Hematopoietic multipotent progenitor cell treated with erythropoietin and hydrocortisone succinate and interleukin-3 and kit ligand, for 15 days (in vitro differentiated cells): ENCODE measurements around the gene TAF1C.
"Not testable (repeated sequence)": the region's sequence is repeated elsewhere in the genome, so short reads cannot be mapped to it uniquely, and the experiment has no call there.

Experiments used
- DNase-seq: peaks from one replicate; pipeline ENCODE4 v3.0.0-alpha.2; 2015; ENCODE audit warnings: low spot score

TAF1C gene

DNA sequence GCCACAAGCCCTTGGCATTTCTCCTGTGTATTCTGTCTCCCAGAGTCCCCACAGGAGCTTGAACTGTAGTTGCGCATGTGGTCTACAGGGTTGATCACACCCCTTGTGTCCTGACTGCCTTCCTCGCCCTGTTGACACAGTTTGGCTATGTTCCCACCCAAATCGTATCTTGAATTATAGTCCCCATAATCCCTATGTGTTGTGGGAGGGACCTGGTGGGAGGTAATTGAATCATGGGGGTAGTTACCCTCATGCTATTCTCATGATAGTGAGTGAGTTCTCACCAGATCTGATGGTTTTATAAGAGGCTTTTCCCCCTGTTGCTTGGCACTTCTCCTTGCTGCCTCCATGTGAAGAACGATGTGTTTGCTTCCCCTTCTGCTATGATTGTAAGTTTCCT is 25.3 kb upstream of the TAF1C start:
- no peak for DNase-seq

GRCh38 chr16:84209989-84210388 is 23.1 kb upstream of the TAF1C start:
- no peak for DNase-seq

- DNase-seq = no peak
Measured at GRCh38 chr16:84207879-84208278, 21.0 kb upstream of the TAF1C start.

- no peak for DNase-seq
Measured at GRCh38 chr16:84207251-84207650, 20.4 kb upstream of the TAF1C start.

DNA sequence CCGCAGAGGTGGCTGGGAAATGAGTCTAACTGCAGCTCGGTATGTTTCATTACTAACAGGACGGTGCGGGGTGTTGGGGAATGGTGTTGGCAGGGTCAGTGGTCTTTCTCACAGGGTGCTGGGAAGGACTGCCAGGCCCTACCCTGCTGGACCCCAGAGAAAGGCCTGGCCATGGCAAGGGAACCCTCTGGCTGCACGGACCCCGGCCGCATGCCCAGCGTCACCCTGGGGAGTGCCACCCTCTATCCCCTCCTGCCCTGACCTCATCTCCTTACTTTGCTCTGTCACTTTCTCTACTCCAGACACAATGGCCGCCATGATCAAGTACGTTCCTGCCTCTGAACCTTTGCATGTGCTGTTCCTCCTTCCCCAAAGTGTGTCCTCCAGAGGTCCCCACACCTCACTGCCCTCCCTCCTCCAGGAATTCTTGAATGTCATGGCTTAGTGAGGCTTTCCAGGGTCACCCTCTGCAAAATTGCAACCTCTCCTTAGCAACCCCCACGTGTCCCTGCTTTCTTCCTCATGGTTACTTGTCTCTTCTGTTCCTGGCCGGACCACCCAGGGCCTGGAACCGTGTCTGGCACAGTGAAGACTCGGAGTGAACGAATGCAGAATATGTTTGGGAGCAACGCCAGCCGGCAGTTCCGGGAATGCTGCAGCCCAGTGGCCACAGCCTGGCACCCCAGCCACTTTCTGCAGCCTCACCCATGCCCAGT is 19.3 kb upstream of the TAF1C start:
- no peak for DNase-seq

DNA sequence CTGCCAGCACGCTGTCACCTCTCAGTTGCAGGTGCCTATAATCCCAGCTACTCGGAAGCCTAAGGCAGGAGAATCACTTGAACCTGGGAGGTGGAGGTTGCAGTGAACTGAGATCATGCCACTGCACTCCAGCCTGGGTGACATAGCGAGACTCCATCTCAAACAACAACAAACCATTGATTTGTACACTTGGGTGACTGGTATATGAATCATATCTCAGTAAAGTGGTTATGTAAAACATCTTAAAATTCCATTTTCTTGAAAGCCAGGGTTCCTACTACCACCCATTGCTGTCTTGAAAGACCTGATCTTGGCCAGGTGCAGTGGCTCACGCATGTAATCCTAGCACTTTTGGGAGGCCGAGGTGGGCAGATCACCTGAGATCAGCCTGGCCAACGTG is 18.3 kb upstream of the TAF1C start:
- not testable (repeated sequence) for DNase-seq

GRCh38 chr16:84204551-84204950 is 17.7 kb upstream of the TAF1C start:
- DNase-seq = not testable (repeated sequence)

- DNase-seq = no peak
Measured at GRCh38 chr16:84199861-84200260, 13.0 kb upstream of the TAF1C start.

DNA sequence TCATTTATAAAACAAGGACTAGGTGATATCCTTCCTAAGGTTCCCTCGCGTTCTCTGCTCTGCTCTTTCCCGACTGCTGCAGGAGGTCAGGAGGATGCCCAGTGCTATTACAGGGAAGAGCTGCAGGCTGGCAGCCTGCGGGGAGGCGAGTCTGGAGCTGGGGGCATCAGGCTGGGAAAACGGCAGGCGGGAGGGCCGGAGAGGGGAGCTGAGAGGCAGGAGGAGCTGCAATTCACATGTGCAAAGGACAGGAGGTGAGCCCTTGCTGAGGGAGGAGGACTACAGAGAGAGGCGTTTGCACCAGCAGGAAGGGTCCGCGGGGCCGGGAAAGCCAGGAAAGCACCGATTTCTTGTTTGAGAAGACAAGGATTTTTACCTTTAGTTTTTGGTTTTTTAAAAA is 12.2 kb upstream of the TAF1C start:
- DNase-seq = no peak

DNA sequence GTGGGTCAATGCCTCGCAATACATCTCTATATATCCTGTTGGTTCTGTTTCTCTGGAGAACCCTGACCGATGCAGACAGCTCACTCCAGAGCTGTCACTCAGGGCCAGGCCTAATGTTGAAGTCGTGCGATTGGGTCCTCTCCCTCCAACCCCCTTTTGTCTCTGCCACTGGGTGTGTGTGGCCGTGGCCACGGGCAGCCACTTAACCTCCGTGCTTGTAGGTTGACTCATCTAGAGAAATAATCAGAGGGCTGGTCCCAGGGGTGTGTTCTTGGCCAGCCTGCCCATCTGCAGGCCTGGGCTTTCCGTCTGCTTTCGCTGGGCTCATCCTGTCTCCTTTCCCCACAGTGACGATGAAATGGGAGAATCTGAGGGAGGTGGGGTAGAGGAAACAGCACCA is 11.5 kb upstream of the TAF1C start:
- DNase-seq = no peak

- DNase-seq = no peak
Measured at GRCh38 chr16:84197466-84198128, 10.7 kb upstream of the TAF1C start.

DNA sequence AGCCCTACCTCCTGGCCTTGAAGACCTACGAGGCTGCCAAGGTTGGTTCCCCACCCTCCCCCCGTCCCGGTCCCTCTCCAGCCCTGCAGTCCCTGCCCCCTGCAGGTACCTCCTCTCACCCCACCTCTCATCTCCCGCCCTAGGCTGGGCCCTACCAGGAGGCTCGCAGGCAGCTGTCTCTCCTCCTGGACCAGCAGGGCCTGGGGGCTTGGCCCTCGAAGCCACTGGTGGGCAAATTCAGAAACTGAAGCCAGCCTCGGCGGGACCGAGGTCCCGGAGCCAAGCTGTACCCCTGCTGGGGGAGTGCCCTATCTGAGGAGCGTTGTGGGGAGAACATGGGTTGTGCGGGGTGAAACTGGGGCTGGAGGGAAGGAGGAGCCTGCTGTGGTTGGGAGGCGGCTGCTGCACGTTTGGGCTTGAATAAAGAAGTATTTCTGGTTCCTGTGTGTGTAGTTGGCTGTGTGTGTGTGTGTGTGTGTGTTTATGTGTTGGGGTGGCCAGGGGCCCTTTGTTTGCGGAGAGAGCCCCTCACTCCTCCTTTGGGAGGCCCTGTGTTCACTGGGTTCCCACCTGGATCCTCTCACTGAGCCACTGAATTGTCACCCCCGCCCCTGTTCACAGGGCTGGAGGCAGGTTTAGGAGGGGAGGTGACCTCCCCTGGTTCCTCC is 10.0 kb upstream of the TAF1C start:
- DNase-seq = no peak

DNA sequence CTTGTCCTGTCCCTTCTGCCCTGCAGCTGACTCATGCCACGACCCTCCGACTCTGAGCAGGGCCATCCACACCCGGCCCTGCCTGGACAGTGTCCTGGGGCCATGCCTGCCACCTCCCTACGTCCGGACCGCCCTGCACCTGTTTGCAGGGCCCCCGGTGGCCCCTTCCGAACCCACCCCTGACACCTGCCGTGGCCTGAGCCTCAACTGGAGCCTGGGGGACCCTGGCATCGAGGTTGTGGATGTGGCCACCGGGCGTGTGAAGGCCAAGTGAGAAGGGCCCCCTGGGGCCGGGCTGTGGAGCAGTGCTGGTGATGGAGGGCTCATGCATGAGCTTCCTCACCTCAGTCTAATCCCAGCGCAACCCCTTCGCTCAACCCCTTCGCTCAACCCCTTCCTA is 9.2 kb upstream of the TAF1C start:
- DNase-seq = no peak

GRCh38 chr16:84195201-84196093 is 8.6 kb upstream of the TAF1C start:
- no peak for DNase-seq

GRCh38 chr16:84194470-84195200 is 7.8 kb upstream of the TAF1C start:
- DNase-seq = no peak

- no peak for DNase-seq
Measured at GRCh38 chr16:84194018-84194417, 7.2 kb upstream of the TAF1C start.

DNA sequence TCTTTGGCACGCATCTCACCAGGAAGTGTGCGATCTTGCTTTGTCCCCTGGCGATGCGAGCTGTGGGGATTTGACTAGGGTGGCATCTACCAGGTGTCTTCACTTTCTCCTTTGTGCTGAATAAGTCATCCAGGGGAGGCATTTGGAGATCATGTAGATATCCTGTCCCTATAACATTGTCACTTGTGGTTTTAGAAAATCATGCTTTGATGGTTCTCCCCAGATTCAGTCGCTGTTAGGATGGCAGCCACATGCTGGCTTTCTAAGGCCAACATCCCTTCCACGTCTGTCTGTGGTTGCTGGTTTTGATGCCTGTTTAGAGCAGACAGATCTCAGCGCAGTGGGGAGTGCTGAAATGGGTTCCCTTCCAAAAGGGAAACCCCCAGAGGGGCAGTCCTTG is 6.6 kb upstream of the TAF1C start:
- no peak for DNase-seq

DNA sequence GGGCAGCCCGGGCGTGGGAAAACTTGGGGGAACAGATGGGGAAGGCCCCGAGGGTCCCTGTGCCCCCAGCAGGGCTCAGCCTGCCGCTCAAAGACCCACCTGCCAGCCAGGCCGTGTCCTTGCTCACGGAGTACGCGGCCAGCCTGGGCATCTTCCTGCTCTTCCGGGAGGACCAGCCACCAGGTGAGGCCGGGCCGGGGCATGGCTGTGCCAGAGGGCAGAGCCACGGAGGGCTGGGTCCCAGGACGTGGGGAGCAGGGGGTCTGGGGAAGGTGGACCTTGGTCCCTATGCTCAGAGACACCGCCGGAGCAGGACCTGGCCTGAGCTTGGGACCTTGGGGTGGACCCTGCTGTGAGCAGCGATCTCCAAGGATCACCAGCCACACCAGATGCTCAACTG is 4.6 kb upstream of the TAF1C start:
- DNase-seq = no peak

- DNase-seq = no peak
Measured at GRCh38 chr16:84190731-84191388, 4.0 kb upstream of the TAF1C start, which contains the start of gene ADAD2. Gene ADAD2 (plus strand): TSS chr16:84191157. CDS start chr16:84191231, 74 bp downstream.

GRCh38 chr16:84184775-84185174 is 2.1 kb downstream of the TAF1C start:
- DNase-seq = no peak
